Measurements from ENCODE around the gene EHMT1.

GRCh38 chr9:137880976-137881530 lies 262.2 kb downstream of the EHMT1 start:
- TF ChIP-seq, protein P1, sequence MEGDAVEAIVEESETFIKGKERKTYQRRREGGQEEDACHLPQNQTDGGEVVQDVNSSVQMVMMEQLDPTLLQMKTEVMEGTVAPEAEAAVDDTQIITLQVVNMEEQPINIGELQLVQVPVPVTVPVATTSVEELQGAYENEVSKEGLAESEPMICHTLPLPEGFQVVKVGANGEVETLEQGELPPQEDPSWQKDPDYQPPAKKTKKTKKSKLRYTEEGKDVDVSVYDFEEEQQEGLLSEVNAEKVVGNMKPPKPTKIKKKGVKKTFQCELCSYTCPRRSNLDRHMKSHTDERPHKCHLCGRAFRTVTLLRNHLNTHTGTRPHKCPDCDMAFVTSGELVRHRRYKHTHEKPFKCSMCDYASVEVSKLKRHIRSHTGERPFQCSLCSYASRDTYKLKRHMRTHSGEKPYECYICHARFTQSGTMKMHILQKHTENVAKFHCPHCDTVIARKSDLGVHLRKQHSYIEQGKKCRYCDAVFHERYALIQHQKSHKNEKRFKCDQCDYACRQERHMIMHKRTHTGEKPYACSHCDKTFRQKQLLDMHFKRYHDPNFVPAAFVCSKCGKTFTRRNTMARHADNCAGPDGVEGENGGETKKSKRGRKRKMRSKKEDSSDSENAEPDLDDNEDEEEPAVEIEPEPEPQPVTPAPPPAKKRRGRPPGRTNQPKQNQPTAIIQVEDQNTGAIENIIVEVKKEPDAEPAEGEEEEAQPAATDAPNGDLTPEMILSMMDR (IDR thresholded peaks at IDR 0.05; ENCODE audit: insufficient read depth, low read depth, low read length): no peak
- TF ChIP-seq EZH2 (IDR thresholded peaks at IDR 0.05; ENCODE audit: insufficient read depth, low read length): no peak

Measured in astrocyte (in vitro differentiated cells and primary cell).